GM03348 (cell line): Measurements from ENCODE around the gene ZNF653.
"Not testable (repeated sequence)": the region's sequence is repeated elsewhere in the genome, so short reads cannot be mapped to it uniquely, and the experiment has no call there.

ENCODE experiments used
- DNase-seq: peaks from one replicate; pipeline ENCODE4 v3.0.0; 2012; ENCODE audit warnings: low spot score

Gene ZNF653

GRCh38 chr19:11456659-11457058 lies 49.0 kb downstream of the ZNF653 start:
- DNase-seq: no peak

- DNase-seq: not testable (repeated sequence)
Observed at GRCh38 chr19:11455233-11455554, 50.4 kb downstream of the ZNF653 start.

DNA sequence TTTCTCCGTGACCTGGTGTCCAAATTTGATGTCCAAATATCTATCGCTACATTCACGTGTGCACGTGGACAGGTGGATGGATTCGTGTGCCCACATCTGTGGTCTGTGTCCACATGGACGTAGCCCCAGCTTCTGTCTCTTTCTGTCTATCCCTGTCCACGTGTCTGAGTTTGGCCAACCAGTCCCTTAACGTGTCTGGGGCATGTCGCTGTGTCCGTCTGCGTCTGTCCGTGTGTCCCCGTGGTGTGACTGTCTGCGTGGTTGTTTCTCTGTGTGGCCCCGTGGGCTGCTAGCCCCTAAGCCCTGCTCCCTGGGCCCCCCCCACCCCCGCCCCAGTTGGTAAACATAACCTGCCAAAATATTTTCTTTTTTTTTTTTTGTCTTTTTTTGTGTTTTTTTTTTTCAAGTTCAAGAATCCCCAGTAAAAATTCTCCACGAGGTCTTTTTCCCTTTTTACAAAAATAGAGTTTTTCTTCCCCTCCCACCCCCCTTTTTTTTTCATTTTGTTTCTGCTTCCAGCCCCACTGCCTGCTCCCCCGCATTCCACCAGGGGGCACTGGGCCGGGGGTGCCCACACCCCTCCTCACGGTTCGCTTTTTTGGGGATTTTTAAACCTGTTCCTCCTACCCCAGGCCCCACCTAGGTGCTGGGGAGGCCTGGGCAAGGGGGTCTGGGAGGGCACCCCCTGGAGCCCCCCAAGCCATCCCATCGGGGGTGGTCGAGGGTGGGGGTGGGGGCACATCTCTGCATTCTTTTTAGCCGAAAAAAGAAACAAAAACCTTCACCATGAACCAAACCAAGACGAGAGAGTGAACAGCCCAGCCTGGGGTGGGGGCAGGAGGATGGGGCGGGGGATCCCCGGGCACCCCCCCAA lies 51.9 kb downstream of the ZNF653 start:
- DNase-seq: peak; percentile 18

DNA sequence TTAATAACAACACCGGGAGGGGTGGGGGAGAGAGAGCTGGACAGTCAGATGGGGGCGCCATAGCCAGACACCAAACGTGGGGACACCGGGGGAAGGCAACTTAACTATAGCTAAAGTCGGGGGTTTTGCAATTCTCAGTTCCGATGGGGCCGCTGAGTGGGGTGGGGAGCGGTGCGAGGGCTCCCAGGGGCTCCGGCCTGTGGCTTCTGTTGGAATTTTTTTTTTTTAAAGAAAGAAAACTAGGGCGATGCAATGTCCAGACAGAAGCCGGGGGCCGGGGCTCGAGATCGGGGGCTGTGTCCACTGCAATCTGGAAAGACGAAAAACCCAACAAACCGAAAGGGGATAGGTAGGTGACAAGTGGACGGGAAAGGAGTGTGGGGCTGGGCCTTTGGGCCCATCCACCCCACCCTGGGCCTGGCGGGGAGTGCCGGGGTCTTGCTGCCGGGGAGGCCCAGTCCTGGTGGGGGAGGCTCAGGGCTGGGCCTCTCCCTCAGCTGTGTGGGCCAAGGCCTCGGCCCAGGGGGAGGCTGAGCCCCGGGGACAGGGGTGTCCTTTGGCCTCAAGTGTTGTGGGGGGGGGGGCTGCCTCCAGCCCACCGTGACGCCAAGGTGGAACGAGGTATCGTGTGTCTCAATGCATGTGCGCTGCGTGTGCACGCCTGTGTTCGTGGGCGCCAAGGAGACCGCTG lies 52.9 kb downstream of the ZNF653 start:
- no peak for DNase-seq

GRCh38 chr19:11451871-11452619 lies 53.6 kb downstream of the ZNF653 start:
- no peak for DNase-seq

GRCh38 chr19:11451327-11451870 lies 54.2 kb downstream of the ZNF653 start:
- no peak for DNase-seq

GRCh38 chr19:11450570-11451326 lies 54.9 kb downstream of the ZNF653 start:
- DNase-seq: no peak

- DNase-seq: no peak
Observed at GRCh38 chr19:11448923-11449554, 56.6 kb downstream of the ZNF653 start.

DNA sequence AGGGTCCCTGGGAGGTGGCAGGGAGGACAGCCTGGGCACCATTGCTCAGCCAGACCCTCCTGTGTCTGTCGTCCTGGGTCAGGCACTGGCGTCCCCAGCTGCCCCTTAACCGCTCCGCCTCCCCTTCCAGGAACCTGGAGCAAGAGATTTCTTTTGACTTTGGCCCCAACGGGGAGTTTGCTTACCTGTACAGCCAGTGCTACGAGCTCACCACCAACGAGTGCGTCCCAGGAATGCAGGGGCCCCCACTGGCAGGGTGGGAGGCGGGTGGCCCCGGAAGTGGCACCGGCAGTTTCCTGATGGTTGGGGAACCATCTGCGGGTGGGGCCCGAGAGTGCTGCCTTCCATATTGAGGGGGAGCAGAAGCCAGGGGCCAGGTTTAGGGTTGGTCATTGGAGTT lies 57.2 kb downstream of the ZNF653 start:
- no peak for DNase-seq

- no peak for DNase-seq
Observed at GRCh38 chr19:11447347-11448262, 58.0 kb downstream of the ZNF653 start.

GRCh38 chr19:11446652-11447301 lies 58.9 kb downstream of the ZNF653 start:
- peak; percentile 88 for DNase-seq

GRCh38 chr19:11446271-11446651 lies 59.4 kb downstream of the ZNF653 start:
- no peak for DNase-seq

DNA sequence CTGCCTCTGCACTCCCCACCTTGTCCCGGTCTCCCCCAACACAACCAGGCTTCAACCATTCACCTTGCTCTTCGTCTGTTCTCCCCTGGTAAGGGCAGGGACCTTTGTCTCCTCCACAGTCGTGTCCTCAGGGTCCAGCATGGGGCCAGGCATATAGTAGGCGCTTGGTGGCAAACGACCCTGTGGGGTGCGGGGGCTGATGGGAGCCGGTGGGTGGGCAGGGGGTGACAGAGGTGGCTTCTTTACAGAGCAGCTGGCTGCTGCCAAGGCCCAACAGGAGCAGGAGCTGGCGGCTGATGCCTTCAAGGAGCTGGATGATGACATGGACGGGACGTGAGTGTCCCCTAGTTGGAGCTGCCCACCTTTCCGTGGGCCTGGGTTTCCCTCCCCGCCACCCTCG lies 60.5 kb downstream of the ZNF653 start:
- DNase-seq: no peak

DNA sequence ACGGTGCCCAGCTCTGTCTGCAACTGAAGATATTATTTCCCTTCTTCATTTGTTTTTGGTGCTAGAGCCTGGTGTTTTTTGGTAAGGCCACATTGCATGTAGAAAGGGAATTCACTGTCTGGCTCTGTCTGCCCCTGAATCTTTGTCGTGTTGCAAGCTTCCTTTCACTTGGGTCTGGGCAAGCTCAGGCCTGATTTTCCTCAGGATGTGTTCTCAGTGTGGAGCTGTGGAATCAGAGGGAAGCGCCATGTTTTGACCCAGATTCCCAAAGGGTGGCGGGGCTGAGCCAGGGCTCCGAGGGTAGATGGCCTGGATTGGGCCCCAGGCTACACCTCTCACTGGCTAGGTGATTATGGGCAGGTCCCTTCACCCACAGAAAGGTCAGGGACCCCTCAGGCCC lies 61.6 kb downstream of the ZNF653 start:
- DNase-seq: no peak

DNA sequence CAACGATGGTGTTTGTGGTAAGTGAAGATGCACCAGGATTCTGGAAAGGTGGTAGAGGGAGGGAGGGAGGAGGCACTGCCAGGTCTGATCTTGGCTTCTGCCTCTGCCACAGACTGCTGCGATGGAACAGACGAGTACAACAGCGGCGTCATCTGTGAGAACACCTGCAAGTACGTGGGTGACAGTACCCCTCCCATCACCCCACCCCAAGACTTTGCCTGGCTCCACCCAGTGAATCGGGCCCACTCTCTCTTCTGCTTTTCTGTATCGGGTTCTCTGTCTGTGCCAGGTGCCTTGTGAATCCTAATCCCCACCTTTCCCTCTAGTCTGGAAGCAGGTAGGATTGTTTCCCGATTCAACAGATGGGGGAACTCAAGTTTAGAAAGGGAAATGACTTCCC lies 67.7 kb downstream of the ZNF653 start:
- no peak for DNase-seq

DNA sequence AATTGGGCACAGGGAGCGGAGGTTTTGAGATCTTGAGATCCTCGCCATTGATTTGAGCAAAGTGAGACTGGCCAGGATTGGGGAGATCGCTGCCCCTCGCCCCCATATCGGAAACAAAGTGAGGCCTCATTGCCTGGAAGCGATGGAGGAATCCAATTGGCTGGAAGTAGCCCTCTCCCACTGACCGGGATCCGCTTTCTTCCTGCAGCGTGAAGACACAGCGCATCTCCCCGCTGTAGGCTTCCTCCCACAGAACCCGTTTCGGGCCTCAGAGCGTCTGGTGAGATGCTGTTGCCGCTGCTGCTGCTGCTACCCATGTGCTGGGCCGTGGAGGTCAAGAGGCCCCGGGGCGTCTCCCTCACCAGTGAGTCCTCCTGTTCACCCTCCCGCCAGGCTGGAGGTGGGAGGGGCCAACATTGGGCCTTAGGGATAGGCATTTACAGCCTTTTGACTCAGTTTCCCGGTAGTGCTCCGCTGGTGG lies 69.8 kb downstream of the ZNF653 start:
- DNase-seq: peak; percentile 49

DNA sequence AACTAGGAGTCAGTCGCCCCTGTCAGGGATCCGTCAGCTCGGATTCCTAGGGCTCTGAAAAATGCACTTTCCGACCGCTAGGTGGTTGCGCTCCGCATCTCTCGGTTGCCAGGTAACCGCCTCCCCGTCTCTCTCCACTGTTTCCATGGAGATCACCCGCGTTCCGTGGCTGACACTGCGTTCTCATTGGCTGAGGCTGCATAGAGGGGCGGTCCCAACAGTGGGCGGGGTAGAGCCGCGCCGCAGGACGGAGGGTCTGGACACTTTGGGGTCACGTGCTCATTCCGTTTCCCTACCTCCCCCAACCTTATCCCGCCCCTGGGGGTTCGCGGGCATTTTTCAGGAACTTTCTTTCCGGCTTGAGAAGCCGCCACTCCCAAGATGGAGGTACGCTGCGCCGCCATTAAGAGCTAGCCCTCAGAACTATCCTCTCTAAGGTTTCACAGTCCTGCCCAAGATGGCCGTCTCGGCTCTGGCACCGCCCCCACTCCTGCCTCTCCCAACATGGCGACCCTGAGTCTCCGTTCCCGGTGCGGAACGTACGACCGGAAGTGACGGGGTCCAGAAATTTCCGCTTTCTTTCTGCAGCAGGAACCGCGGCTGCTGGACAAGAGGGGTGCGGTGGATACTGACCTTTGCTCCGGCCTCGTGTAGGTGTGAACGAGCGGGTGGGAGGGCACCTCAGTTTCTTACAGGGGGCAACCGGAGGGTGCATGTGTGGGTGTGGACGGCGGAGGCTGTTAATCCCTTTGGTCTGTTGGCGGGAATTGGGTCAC lies 70.4 kb downstream of the ZNF653 start, which contains the start of the genes ODAD3 and PRKCSH:
Gene ODAD3, minus strand, starts transcription at position 65 of the 776 bp plus-strand sequence. CDS start 105 bp downstream, outside the sequence.
Gene PRKCSH, plus strand, starts transcription at position 579 of the 776 bp plus-strand sequence. CDS start 483 bp downstream, outside the sequence.
- peak; percentile 99 for DNase-seq

- DNase-seq: no peak
Observed at GRCh38 chr19:11434703-11435056, 71.0 kb downstream of the ZNF653 start.

GRCh38 chr19:11433526-11433925 lies 72.1 kb downstream of the ZNF653 start:
- not testable (repeated sequence) for DNase-seq
